Liver (tissue), 3 donors: ENCODE measurements around the gene RIMBP2.

ENCODE experiments used
- ATF3 ChIP-seq: IDR thresholded peaks from 2 replicates; pipeline ENCODE4 v1.6.1; 2016; ENCODE audit warnings: antibody characterized with exemption
- EGR1 ChIP-seq, 2 donors: IDR thresholded peaks; 2 replicates each; pipeline ENCODE4 v1.6.1; 2016 to 2018; ENCODE audit warnings: antibody characterized with exemption in 2 of 2, low read depth in 2 of 2
- GABPA ChIP-seq, 2 donors: IDR thresholded peaks in 1 of 2; conservative IDR thresholded peaks in 1 of 2; 2 replicates each; pipeline ENCODE4 v1.6.1; 2016; ENCODE audit warnings: antibody characterized with exemption in 2 of 2, mild to moderate bottlenecking in 1 of 2, moderate library complexity in 1 of 2
- JUND ChIP-seq, 2 donors: IDR thresholded peaks; 2 replicates each; pipeline ENCODE4 v1.6.1; 2016; ENCODE audit warnings: antibody characterized with exemption in 2 of 2
- NR2F2 ChIP-seq: IDR thresholded peaks from 2 replicates; pipeline ENCODE4 v1.6.1; 2016; ENCODE audit warnings: antibody characterized with exemption
- RAD21 ChIP-seq, 2 donors: IDR thresholded peaks; 2 replicates each; pipeline ENCODE4 v1.6.1; 2016; ENCODE audit warnings: antibody characterized with exemption in 2 of 2, mild to moderate bottlenecking in 2 of 2
- REST ChIP-seq: IDR thresholded peaks from 2 replicates; pipeline ENCODE4 v1.6.1; 2016; ENCODE audit warnings: antibody characterized with exemption, mild to moderate bottlenecking
- SP1 ChIP-seq: IDR thresholded peaks from 2 replicates; pipeline ENCODE4 v1.6.1; 2018; ENCODE audit warnings: antibody characterized with exemption, mild to moderate bottlenecking
- TAF1 ChIP-seq: conservative IDR thresholded peaks from 2 replicates; pipeline ENCODE4 v1.6.1; 2016; ENCODE audit warnings: antibody characterized with exemption, mild to moderate bottlenecking
- YY1 ChIP-seq: IDR thresholded peaks from 2 replicates; pipeline ENCODE4 v1.6.1; 2016; ENCODE audit warnings: antibody characterized with exemption, mild to moderate bottlenecking
- TF ChIP-seq, protein P1 (sequence below): IDR thresholded peaks from 2 replicates; pipeline ENCODE4 v1.6.1; 2016; ENCODE audit warnings: antibody characterized with exemption
- TF ChIP-seq, protein P2 (sequence below): fragments of 150-350 bp; IDR thresholded peaks from 2 replicates; pipeline ENCODE4 v1.5.1; 2017; ENCODE audit warnings: improper control_type of control experiment, low read depth, low read length; ENCODE audit not compliant: missing input control
- TF ChIP-seq, protein P3 (sequence below): IDR thresholded peaks from 2 replicates; pipeline ENCODE4 v1.6.1; 2016; ENCODE audit warnings: antibody characterized with exemption
- donor health status: healthy.
- donor health status: healthy.

DNA sequence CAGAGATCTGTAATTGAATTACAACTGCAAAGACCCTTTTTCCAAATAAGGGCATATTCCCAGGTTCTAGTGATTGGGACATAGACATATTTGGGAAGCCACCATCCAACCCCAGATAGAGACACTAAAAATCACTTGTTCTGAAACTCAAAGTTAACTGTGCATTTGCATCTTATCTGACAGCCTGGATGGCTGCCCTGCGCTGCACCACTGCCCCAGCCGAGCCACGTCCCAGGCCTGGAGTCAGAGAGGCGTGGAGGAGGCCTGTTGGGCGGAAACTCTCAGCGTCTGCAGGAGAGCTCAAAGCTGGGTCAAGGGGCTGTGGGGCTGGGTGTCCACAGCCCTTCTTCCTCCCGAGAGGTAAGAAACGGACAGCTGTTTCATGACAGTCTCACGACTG, 124.4 kb downstream of the RIMBP2 start:
- TF ChIP-seq, protein P1, sequence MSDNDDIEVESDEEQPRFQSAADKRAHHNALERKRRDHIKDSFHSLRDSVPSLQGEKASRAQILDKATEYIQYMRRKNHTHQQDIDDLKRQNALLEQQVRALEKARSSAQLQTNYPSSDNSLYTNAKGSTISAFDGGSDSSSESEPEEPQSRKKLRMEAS, result no peak
- TF ChIP-seq REST, result no peak
- no peak for TF ChIP-seq YY1
- TF ChIP-seq, protein P2, sequence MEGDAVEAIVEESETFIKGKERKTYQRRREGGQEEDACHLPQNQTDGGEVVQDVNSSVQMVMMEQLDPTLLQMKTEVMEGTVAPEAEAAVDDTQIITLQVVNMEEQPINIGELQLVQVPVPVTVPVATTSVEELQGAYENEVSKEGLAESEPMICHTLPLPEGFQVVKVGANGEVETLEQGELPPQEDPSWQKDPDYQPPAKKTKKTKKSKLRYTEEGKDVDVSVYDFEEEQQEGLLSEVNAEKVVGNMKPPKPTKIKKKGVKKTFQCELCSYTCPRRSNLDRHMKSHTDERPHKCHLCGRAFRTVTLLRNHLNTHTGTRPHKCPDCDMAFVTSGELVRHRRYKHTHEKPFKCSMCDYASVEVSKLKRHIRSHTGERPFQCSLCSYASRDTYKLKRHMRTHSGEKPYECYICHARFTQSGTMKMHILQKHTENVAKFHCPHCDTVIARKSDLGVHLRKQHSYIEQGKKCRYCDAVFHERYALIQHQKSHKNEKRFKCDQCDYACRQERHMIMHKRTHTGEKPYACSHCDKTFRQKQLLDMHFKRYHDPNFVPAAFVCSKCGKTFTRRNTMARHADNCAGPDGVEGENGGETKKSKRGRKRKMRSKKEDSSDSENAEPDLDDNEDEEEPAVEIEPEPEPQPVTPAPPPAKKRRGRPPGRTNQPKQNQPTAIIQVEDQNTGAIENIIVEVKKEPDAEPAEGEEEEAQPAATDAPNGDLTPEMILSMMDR, result no peak
- no peak for TF ChIP-seq TAF1
- no peak for TF ChIP-seq SP1
- no peak for TF ChIP-seq NR2F2
- TF ChIP-seq EGR1 (IDR thresholded peaks at IDR 0.05; ENCODE audit: low read depth in 2 of 2), result no peak
- TF ChIP-seq GABPA (IDR thresholded peaks at IDR 0.05 in 1 of 2, conservative IDR thresholded peaks at IDR 0.05 in 1 of 2), result no peak
- TF ChIP-seq, protein P3, sequence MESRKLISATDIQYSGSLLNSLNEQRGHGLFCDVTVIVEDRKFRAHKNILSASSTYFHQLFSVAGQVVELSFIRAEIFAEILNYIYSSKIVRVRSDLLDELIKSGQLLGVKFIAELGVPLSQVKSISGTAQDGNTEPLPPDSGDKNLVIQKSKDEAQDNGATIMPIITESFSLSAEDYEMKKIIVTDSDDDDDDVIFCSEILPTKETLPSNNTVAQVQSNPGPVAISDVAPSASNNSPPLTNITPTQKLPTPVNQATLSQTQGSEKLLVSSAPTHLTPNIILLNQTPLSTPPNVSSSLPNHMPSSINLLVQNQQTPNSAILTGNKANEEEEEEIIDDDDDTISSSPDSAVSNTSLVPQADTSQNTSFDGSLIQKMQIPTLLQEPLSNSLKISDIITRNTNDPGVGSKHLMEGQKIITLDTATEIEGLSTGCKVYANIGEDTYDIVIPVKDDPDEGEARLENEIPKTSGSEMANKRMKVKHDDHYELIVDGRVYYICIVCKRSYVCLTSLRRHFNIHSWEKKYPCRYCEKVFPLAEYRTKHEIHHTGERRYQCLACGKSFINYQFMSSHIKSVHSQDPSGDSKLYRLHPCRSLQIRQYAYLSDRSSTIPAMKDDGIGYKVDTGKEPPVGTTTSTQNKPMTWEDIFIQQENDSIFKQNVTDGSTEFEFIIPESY, result no peak
- TF ChIP-seq RAD21 (IDR thresholded peaks at IDR 0.05), result no peak
- TF ChIP-seq ATF3, result no peak
- TF ChIP-seq JUND (IDR thresholded peaks at IDR 0.05), result no peak
